Vagina (tissue), 2 donors: ENCODE measurements around the gene PTGES3L. TPM values are rescaled to one million over a fixed set of nuclear protein-coding genes. Genes with fewer than 3 reads are reported as not detected.

Experiments
- DNase-seq, 2 donors: peaks; one replicate each; pipeline ENCODE4 v3.0.0-alpha.2; 2017; ENCODE audit errors: extremely low spot score in 2 of 2
- H3K27ac ChIP-seq: fragments of 200-600 bp; sonication (generic); one replicate; pipeline ENCODE4 v1.5.1; 2019
- H3K27me3 ChIP-seq: fragments of 200-600 bp; sonication (generic); one replicate; pipeline ENCODE4 v1.5.1; 2019
- H3K36me3 ChIP-seq, 2 donors: fragments of 200-600 bp; sonication (generic); one replicate each; pipeline ENCODE4 v1.5.1; 2017 to 2019
- H3K4me1 ChIP-seq: fragments of 200-600 bp; sonication (generic); one replicate; pipeline ENCODE4 v1.5.1; 2019
- H3K4me3 ChIP-seq, 2 donors: fragments of 200-600 bp; sonication (generic); 1 replicate in 1 of 2; 2 replicates in 1 of 2; pipeline ENCODE4 v1.5.1; 2016 to 2019
- H3K9me3 ChIP-seq: fragments of 200-600 bp; sonication (generic); one replicate; pipeline ENCODE4 v1.5.1; 2019
- CTCF ChIP-seq, 3 experiments: fragments of 450-650 bp in 2 of 3; fragments of 200-600 bp in 1 of 3; sonication (generic) in 1 of 3; IDR thresholded peaks; one replicate each; pipeline ENCODE4 v1.5.1; 2017 to 2019; ENCODE audit warnings: antibody characterized with exemption in 3 of 3, mild to moderate bottlenecking in 2 of 3, moderate library complexity in 2 of 3
- POLR2A ChIP-seq, 2 donors: fragments of 450-650 bp; IDR thresholded peaks; one replicate each; pipeline ENCODE4 v1.6.1; 2017; ENCODE audit warnings: antibody characterized with exemption in 2 of 2, mild to moderate bottlenecking in 2 of 2, moderate library complexity in 2 of 2
- POLR2AphosphoS5 ChIP-seq, 2 donors: sonication (generic); formaldehyde crosslinking; IDR thresholded peaks; one replicate each; pipeline ENCODE4 v1.9.0; 2017; ENCODE audit warnings: antibody characterized with exemption in 2 of 2, mild to moderate bottlenecking in 2 of 2, low read depth in 1 of 2; ENCODE audit not compliant: insufficient read depth in 1 of 2
- intact Hi-C: fragments of 100-400 bp; cut with DNase I; formaldehyde crosslinking; loops from one replicate; pipeline ENCODE4 v1.15.1; 2023
- total RNA-seq: library from RNA; depleted of rRNA; stranded (reverse); fragments of >200 nt; gene quantifications from one replicate; pipeline ENCODE4 v1.2.3, GENCODE V29; 2016

PTGES3L gene
- total RNA-seq, 1 donor from 2014 or later: 1.5 TPM

GRCh38 chr17:42950044-42950783, 29.7 kb downstream of the PTGES3L start:
- peaks cover 0 to 57% of the 10 kb centered on the region in 2 donors for H3K36me3 ChIP-seq
- no peaks in the 10 kb centered on the region for H3K27me3 ChIP-seq
- TF ChIP-seq CTCF (IDR thresholded peaks at IDR 0.05) (no peak), POLR2A (IDR thresholded peaks at IDR 0.05) (no peak), POLR2AphosphoS5 (IDR thresholded peaks at IDR 0.05; ENCODE audit: insufficient read depth in 1 of 2, low read depth in 1 of 2) (no peak)
- H3K4me1 ChIP-seq: no peaks in the 10 kb centered on the region
- no peak for DNase-seq
- H3K9me3 ChIP-seq: no peaks in the 10 kb centered on the region
- intact Hi-C loops: no loop called here
- H3K4me3 ChIP-seq: no peak overlapping the region
- H3K27ac ChIP-seq: no peak overlapping the region

GRCh38 chr17:42946812-42947211, 33.1 kb downstream of the PTGES3L start:
- no peaks in the 10 kb centered on the region for H3K27me3 ChIP-seq
- DNase-seq: no peak
- H3K36me3 ChIP-seq: peaks cover 0 to 36% of the 10 kb centered on the region in 2 donors
- intact Hi-C loops: no loop called here
- H3K4me1 ChIP-seq: no peaks in the 10 kb centered on the region
- no peak overlapping the region for H3K4me3 ChIP-seq
- TF ChIP-seq POLR2A (IDR thresholded peaks at IDR 0.05) (no peak), CTCF (IDR thresholded peaks at IDR 0.05) (no peak), POLR2AphosphoS5 (IDR thresholded peaks at IDR 0.05; ENCODE audit: insufficient read depth in 1 of 2, low read depth in 1 of 2) (no peak)
- no peaks in the 10 kb centered on the region for H3K9me3 ChIP-seq
- no peak overlapping the region for H3K27ac ChIP-seq

GRCh38 chr17:42944211-42944610, 35.7 kb downstream of the PTGES3L start:
- TF ChIP-seq POLR2A (IDR thresholded peaks at IDR 0.05): no peak
- no peak for TF ChIP-seq POLR2AphosphoS5 (IDR thresholded peaks at IDR 0.05; ENCODE audit: insufficient read depth in 1 of 2, low read depth in 1 of 2)
- TF ChIP-seq CTCF (IDR thresholded peaks at IDR 0.05): no peak
- intact Hi-C loops: no loop called here
- no peaks in the 10 kb centered on the region for H3K4me1 ChIP-seq
- H3K27me3 ChIP-seq: no peaks in the 10 kb centered on the region
- H3K36me3 ChIP-seq: peaks cover 0 to 10% of the 10 kb centered on the region in 2 donors
- H3K9me3 ChIP-seq: no peaks in the 10 kb centered on the region
- H3K27ac ChIP-seq: no peak overlapping the region
- no peak overlapping the region for H3K4me3 ChIP-seq
- DNase-seq: no peak

GRCh38 chr17:42937712-42938596, 41.9 kb downstream of the PTGES3L start:
- Histone ChIP-seq H3K27ac (no peak overlapping the region), H3K4me1 (no peaks in the 10 kb centered on the region), H3K27me3 (no peaks in the 10 kb centered on the region), H3K9me3 (no peaks in the 10 kb centered on the region), H3K4me3 (no peak overlapping the region), H3K36me3 (no peaks in the 10 kb centered on the region)
- TF ChIP-seq CTCF (IDR thresholded peaks at IDR 0.05) (peak; percentile 34 to 54 (median 38)), POLR2A (IDR thresholded peaks at IDR 0.05) (no peak), POLR2AphosphoS5 (IDR thresholded peaks at IDR 0.05; ENCODE audit: insufficient read depth in 1 of 2, low read depth in 1 of 2) (no peak)
- intact Hi-C loops: loop anchor here (2.0 kb wide), 1 partner anchor 91 kb away; no protein-coding TSS in a partner anchor
- DNase-seq: no peak
